GM23338 (cell line): ENCODE measurements around the gene GPR183. TPM values are rescaled to one million over a fixed set of nuclear protein-coding genes. Genes with fewer than 3 reads are reported as not detected.

ENCODE experiments used
- ATAC-seq: fragments of 200-7000 bp; cut with Tn5 transposase; 3 replicates; pipeline ENCODE4 v1.9.1; 2020
- DNase-seq: peaks from one replicate; pipeline ENCODE4 v3.0.0-alpha.2; 2015; ENCODE audit warnings: low spot score
- H2AFZ ChIP-seq: fragments of 200-600 bp; sonication (generic); 2 replicates; pipeline ENCODE4 v1.8.0; 2016; ENCODE audit warnings: antibody characterized with exemption, mild to moderate bottlenecking, moderate library complexity
- H3F3A ChIP-seq: fragments of 200-600 bp; sonication (generic); replicated peaks from 2 replicates; pipeline ENCODE4 v1.8.0; 2017; ENCODE audit warnings: antibody characterized with exemption, mixed run types, low read depth
- H3K27ac ChIP-seq: fragments of 200-600 bp; sonication (generic); 2 replicates; pipeline ENCODE4 v1.6.1; 2016; ENCODE audit warnings: low read depth
- H3K27me3 ChIP-seq: fragments of 200-600 bp; sonication (generic); 2 replicates; pipeline ENCODE4 v1.8.0; 2016; ENCODE audit warnings: mild to moderate bottlenecking, mixed run types, moderate library complexity; ENCODE audit not compliant: insufficient read depth
- H3K36me3 ChIP-seq: fragments of 200-600 bp; sonication (generic); 2 replicates; pipeline ENCODE4 v1.8.0; 2016; ENCODE audit warnings: mild to moderate bottlenecking; ENCODE audit not compliant: insufficient read depth
- H3K4me1 ChIP-seq: fragments of 200-600 bp; sonication (generic); 2 replicates; pipeline ENCODE4 v1.8.0; 2016; ENCODE audit warnings: mild to moderate bottlenecking, moderate library complexity; ENCODE audit not compliant: insufficient read depth
- H3K4me2 ChIP-seq: fragments of 200-600 bp; sonication (generic); 2 replicates; pipeline ENCODE4 v1.7.1; 2017; ENCODE audit warnings: mixed run types
- H3K4me3 ChIP-seq: fragments of 200-600 bp; sonication (generic); 2 replicates; pipeline ENCODE4 v1.6.1; 2016; ENCODE audit warnings: mixed run types
- H3K79me2 ChIP-seq: fragments of 200-600 bp; sonication (generic); replicated peaks from 2 replicates; pipeline ENCODE4 v1.8.0; 2017; ENCODE audit warnings: mild to moderate bottlenecking; ENCODE audit not compliant: insufficient read depth
- H3K9me2 ChIP-seq: fragments of 200-600 bp; sonication (generic); 2 replicates; pipeline ENCODE4 v1.8.0; 2017; ENCODE audit not compliant: insufficient read depth
- H4K20me1 ChIP-seq: fragments of 200-600 bp; sonication (generic); replicated peaks from 2 replicates; pipeline ENCODE4 v1.8.0; 2017; ENCODE audit warnings: mild to moderate bottlenecking; ENCODE audit not compliant: insufficient read depth
- H3K27ac Mint-ChIP-seq: 2 replicates; pipeline ENCODE4 v1.8.0; 2020; ENCODE audit warnings: inconsistent platforms, mild to moderate bottlenecking, moderate library complexity, mixed read lengths
- H3K27me3 Mint-ChIP-seq: 3 replicates; pipeline ENCODE4 v1.8.0; 2022; ENCODE audit warnings: low read depth, mild to moderate bottlenecking, moderate library complexity, mixed read lengths, inconsistent platforms; ENCODE audit not compliant: insufficient read depth, poor library complexity
- H3K36me3 Mint-ChIP-seq: 3 replicates; pipeline ENCODE4 v1.8.0; 2021; ENCODE audit warnings: low read depth, mild to moderate bottlenecking, inconsistent platforms, moderate library complexity, mixed read lengths
- H3K4me1 Mint-ChIP-seq: 3 replicates; pipeline ENCODE4 v1.8.0; 2020; ENCODE audit warnings: mild to moderate bottlenecking, inconsistent platforms, mixed read lengths
- H3K4me3 Mint-ChIP-seq: 3 replicates; pipeline ENCODE4 v1.8.0; 2021; ENCODE audit warnings: moderate library complexity, mild to moderate bottlenecking, inconsistent platforms, mixed read lengths
- H3K9me3 Mint-ChIP-seq: 3 replicates; pipeline ENCODE4 v1.8.0; 2020; ENCODE audit warnings: moderate library complexity, mild to moderate bottlenecking, inconsistent platforms, mixed read lengths
- CREB1 ChIP-seq: fragments of 250-450 bp; sonication (Bioruptor Pico); IDR thresholded peaks from 2 replicates; pipeline ENCODE4 v1.5.0; 2020; ENCODE audit warnings: low read depth, mild to moderate bottlenecking, moderate library complexity
- EZH2 ChIP-seq: fragments of 200-600 bp; sonication (generic); IDR thresholded peaks from one replicate; pipeline ENCODE4 v1.8.0; 2017; ENCODE audit warnings: antibody characterized with exemption, mild to moderate bottlenecking, low read depth; ENCODE audit not compliant: unreplicated experiment
- EZH2phosphoT487 ChIP-seq: fragments of 200-600 bp; sonication (generic); IDR thresholded peaks from one replicate; pipeline ENCODE4 v1.8.1; 2018; ENCODE audit warnings: antibody characterized with exemption; ENCODE audit not compliant: unreplicated experiment
- JUNB ChIP-seq: IDR thresholded peaks from one replicate; pipeline ENCODE4 v1.6.1; 2016; ENCODE audit warnings: antibody characterized with exemption; ENCODE audit not compliant: unreplicated experiment
- NANOG ChIP-seq: IDR thresholded peaks from 2 replicates; pipeline ENCODE4 v1.6.1; 2016; ENCODE audit warnings: antibody characterized with exemption, borderline replicate concordance
- POLR2AphosphoS5 ChIP-seq: IDR thresholded peaks from 2 replicates; pipeline ENCODE4 v1.6.1; 2016; ENCODE audit warnings: antibody characterized with exemption, low read depth
- STAT1 ChIP-seq: IDR thresholded peaks from one replicate; pipeline ENCODE4 v1.6.1; 2016; ENCODE audit warnings: antibody characterized with exemption; ENCODE audit not compliant: unreplicated experiment
- ZNF114 ChIP-seq: fragments of 250-450 bp; sonication (Bioruptor Pico); IDR thresholded peaks from 2 replicates; pipeline ENCODE4 v1.5.0; 2020; ENCODE audit warnings: mild to moderate bottlenecking, moderate library complexity
- polyA plus RNA-seq: library from polyadenylated mRNA; unstranded; fragments of >200 nt; fragmentation: Nextera tagmentation; extraction: Ambion mirVana; gene quantifications from 2 replicates; pipeline ENCODE4 v1.2.1, GENCODE V29; 2016
- total RNA-seq: library from RNA; depleted of rRNA; stranded (reverse); fragments of >200 nt; shearing (Covaris generic); gene quantifications from 2 replicates; pipeline ENCODE4 v1.2.3, GENCODE V29; 2014
- TF ChIP-seq, protein P1 (sequence below): IDR thresholded peaks from one replicate; pipeline ENCODE4 v1.6.1; 2018; ENCODE audit warnings: antibody characterized with exemption; ENCODE audit not compliant: unreplicated experiment
- TF ChIP-seq, protein P2 (sequence below): fragments of 250-450 bp; sonication (Bioruptor Pico); IDR thresholded peaks from 2 replicates; pipeline ENCODE4 v1.5.0; 2020; ENCODE audit warnings: mild to moderate bottlenecking, moderate library complexity
- TF ChIP-seq, protein P3 (sequence below): IDR thresholded peaks from 2 replicates; pipeline ENCODE4 v1.6.1; 2016; ENCODE audit warnings: antibody characterized with exemption
- TF ChIP-seq, protein P4 (sequence below), 2 experiments: fragments of 200-600 bp in 1 of 2; sonication (generic) in 1 of 2; conservative IDR thresholded peaks; 2 replicates each; pipeline versions ENCODE4 v1.5.1 to v1.6.1; 2016 to 2017; ENCODE audit warnings: antibody characterized with exemption in 2 of 2, low read depth in 2 of 2, mild to moderate bottlenecking in 2 of 2, moderate library complexity in 1 of 2

Gene GPR183
- total and polyA plus RNA-seq, 2 experiments from 2014 or later: 0.78 TPM; not detected in 1

DNA sequence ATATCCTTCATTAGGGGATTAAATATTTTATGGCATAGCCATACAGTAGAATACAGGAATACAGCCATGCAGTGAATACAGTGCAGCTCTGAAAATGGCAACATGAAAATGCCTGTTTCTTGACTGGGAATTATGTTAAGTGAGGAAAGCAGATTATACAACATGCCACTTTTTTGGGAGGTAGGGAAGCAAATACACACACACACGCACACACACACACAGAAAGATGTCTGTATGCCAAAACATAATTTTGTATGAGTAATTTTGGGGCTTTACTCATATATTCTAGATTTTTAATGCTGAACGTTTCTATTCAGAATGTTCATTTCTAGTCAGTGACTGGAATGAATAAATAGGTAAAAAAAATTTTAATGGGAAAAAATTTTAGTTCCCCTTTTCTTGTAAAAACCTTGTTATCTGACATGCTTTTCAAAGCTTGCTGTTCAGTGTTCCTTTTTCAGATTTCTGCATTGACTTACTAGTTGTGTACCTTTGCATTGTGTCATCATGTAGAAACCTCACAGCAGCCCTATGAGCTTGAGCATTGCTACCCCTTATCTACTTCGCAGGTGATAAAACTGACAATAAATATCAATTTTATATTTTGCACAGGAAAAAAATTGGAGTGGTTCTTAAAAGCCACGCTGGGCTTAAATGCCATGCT lies 7.8 kb downstream of the GPR183 start:
- no peak for DNase-seq
- Histone ChIP-seq H4K20me1 (peaks cover 12% of the 10 kb centered on the region), H3K79me2 (0 out of 2 replicates have a peak, but pooled peaks cover 3% of the 10 kb centered on the region), H2AFZ (no peak overlapping the region), H3K27me3 (no peaks in the 10 kb centered on the region), H3K36me3 (no peaks in the 10 kb centered on the region), H3K9me2 (no peaks in the 10 kb centered on the region), H3K4me2 (no peak overlapping the region), H3K27ac (no peak overlapping the region; the same call in 1 of the 2 replicates), H3K4me3 (no peak overlapping the region), H3F3A (no peaks in the 10 kb centered on the region), H3K4me1 (no peaks in the 10 kb centered on the region)
- no peak for ATAC-seq
- no peak for TF ChIP-seq POLR2AphosphoS5
- TF ChIP-seq ZNF114 (CRISPR knock-in tag): no peak
- TF ChIP-seq, protein P1, sequence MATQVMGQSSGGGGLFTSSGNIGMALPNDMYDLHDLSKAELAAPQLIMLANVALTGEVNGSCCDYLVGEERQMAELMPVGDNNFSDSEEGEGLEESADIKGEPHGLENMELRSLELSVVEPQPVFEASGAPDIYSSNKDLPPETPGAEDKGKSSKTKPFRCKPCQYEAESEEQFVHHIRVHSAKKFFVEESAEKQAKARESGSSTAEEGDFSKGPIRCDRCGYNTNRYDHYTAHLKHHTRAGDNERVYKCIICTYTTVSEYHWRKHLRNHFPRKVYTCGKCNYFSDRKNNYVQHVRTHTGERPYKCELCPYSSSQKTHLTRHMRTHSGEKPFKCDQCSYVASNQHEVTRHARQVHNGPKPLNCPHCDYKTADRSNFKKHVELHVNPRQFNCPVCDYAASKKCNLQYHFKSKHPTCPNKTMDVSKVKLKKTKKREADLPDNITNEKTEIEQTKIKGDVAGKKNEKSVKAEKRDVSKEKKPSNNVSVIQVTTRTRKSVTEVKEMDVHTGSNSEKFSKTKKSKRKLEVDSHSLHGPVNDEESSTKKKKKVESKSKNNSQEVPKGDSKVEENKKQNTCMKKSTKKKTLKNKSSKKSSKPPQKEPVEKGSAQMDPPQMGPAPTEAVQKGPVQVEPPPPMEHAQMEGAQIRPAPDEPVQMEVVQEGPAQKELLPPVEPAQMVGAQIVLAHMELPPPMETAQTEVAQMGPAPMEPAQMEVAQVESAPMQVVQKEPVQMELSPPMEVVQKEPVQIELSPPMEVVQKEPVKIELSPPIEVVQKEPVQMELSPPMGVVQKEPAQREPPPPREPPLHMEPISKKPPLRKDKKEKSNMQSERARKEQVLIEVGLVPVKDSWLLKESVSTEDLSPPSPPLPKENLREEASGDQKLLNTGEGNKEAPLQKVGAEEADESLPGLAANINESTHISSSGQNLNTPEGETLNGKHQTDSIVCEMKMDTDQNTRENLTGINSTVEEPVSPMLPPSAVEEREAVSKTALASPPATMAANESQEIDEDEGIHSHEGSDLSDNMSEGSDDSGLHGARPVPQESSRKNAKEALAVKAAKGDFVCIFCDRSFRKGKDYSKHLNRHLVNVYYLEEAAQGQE: no peak
- TF ChIP-seq EZH2phosphoT487: no peak
- TF ChIP-seq, protein P2, sequence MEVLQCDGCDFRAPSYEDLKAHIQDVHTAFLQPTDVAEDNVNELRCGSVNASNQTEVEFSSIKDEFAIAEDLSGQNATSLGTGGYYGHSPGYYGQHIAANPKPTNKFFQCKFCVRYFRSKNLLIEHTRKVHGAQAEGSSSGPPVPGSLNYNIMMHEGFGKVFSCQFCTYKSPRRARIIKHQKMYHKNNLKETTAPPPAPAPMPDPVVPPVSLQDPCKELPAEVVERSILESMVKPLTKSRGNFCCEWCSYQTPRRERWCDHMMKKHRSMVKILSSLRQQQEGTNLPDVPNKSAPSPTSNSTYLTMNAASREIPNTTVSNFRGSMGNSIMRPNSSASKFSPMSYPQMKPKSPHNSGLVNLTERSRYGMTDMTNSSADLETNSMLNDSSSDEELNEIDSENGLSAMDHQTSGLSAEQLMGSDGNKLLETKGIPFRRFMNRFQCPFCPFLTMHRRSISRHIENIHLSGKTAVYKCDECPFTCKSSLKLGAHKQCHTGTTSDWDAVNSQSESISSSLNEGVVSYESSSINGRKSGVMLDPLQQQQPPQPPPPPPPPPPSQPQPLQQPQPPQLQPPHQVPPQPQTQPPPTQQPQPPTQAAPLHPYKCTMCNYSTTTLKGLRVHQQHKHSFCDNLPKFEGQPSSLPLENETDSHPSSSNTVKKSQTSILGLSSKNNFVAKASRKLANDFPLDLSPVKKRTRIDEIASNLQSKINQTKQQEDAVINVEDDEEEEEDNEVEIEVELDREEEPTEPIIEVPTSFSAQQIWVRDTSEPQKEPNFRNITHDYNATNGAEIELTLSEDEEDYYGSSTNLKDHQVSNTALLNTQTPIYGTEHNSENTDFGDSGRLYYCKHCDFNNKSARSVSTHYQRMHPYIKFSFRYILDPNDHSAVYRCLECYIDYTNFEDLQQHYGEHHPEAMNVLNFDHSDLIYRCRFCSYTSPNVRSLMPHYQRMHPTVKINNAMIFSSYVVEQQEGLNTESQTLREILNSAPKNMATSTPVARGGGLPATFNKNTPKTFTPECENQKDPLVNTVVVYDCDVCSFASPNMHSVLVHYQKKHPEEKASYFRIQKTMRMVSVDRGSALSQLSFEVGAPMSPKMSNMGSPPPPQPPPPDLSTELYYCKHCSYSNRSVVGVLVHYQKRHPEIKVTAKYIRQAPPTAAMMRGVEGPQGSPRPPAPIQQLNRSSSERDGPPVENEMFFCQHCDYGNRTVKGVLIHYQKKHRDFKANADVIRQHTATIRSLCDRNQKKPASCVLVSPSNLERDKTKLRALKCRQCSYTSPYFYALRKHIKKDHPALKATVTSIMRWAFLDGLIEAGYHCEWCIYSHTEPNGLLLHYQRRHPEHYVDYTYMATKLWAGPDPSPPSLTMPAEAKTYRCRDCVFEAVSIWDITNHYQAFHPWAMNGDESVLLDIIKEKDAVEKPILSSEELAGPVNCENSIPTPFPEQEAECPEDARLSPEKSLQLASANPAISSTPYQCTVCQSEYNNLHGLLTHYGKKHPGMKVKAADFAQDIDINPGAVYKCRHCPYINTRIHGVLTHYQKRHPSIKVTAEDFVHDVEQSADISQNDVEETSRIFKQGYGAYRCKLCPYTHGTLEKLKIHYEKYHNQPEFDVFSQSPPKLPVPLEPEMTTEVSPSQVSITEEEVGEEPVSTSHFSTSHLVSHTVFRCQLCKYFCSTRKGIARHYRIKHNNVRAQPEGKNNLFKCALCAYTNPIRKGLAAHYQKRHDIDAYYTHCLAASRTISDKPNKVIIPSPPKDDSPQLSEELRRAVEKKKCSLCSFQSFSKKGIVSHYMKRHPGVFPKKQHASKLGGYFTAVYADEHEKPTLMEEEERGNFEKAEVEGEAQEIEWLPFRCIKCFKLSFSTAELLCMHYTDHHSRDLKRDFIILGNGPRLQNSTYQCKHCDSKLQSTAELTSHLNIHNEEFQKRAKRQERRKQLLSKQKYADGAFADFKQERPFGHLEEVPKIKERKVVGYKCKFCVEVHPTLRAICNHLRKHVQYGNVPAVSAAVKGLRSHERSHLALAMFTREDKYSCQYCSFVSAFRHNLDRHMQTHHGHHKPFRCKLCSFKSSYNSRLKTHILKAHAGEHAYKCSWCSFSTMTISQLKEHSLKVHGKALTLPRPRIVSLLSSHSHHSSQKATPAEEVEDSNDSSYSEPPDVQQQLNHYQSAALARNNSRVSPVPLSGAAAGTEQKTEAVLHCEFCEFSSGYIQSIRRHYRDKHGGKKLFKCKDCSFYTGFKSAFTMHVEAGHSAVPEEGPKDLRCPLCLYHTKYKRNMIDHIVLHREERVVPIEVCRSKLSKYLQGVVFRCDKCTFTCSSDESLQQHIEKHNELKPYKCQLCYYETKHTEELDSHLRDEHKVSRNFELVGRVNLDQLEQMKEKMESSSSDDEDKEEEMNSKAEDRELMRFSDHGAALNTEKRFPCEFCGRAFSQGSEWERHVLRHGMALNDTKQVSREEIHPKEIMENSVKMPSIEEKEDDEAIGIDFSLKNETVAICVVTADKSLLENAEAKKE: no peak
- TF ChIP-seq NANOG: no peak
- no peak for TF ChIP-seq JUNB
- TF ChIP-seq EZH2: no peak
- TF ChIP-seq, protein P3, sequence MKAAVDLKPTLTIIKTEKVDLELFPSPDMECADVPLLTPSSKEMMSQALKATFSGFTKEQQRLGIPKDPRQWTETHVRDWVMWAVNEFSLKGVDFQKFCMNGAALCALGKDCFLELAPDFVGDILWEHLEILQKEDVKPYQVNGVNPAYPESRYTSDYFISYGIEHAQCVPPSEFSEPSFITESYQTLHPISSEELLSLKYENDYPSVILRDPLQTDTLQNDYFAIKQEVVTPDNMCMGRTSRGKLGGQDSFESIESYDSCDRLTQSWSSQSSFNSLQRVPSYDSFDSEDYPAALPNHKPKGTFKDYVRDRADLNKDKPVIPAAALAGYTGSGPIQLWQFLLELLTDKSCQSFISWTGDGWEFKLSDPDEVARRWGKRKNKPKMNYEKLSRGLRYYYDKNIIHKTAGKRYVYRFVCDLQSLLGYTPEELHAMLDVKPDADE: no peak
- TF ChIP-seq, protein P4, sequence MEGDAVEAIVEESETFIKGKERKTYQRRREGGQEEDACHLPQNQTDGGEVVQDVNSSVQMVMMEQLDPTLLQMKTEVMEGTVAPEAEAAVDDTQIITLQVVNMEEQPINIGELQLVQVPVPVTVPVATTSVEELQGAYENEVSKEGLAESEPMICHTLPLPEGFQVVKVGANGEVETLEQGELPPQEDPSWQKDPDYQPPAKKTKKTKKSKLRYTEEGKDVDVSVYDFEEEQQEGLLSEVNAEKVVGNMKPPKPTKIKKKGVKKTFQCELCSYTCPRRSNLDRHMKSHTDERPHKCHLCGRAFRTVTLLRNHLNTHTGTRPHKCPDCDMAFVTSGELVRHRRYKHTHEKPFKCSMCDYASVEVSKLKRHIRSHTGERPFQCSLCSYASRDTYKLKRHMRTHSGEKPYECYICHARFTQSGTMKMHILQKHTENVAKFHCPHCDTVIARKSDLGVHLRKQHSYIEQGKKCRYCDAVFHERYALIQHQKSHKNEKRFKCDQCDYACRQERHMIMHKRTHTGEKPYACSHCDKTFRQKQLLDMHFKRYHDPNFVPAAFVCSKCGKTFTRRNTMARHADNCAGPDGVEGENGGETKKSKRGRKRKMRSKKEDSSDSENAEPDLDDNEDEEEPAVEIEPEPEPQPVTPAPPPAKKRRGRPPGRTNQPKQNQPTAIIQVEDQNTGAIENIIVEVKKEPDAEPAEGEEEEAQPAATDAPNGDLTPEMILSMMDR (conservative IDR thresholded peaks at IDR 0.05; ENCODE audit: low read depth in 2 of 2): no peak
- no peak for TF ChIP-seq STAT1
- TF ChIP-seq CREB1: no peak
- Mint-ChIP-seq H3K4me1 (peaks cover 8% of the 10 kb centered on the region; the same call in 2 of the 3 replicates), H3K4me3 (no peak overlapping the region), H3K27ac (no peak overlapping the region), H3K9me3 (no peaks in the 10 kb centered on the region), H3K36me3 (no peaks in the 10 kb centered on the region), H3K27me3 (no peaks in the 10 kb centered on the region)
